K562 (cell line): ENCODE measurements around the gene HMGA1. TPM values are rescaled to one million over a fixed set of nuclear protein-coding genes. Genes with fewer than 3 reads are reported as not detected.

Source experiments
- CCNT2 ChIP-seq: IDR thresholded peaks from 2 replicates; pipeline ENCODE4 v1.6.1; 2011; ENCODE audit warnings: borderline replicate concordance, low read depth, mild to moderate bottlenecking, moderate library complexity, mixed read lengths, low read length; ENCODE audit not compliant: insufficient read length; ENCODE audit errors: extremely low read depth
- EGR1 ChIP-seq: fragments of 450-650 bp; conservative IDR thresholded peaks from 2 replicates; pipeline ENCODE4 v1.6.1; 2017; ENCODE audit warnings: mild to moderate bottlenecking
- EP300 ChIP-seq: IDR thresholded peaks from 2 replicates; pipeline ENCODE4 v1.6.1; 2012; ENCODE audit warnings: low read length, improper control_type of control experiment
- ETV1 ChIP-seq: fragments of 450-650 bp; conservative IDR thresholded peaks from 2 replicates; pipeline ENCODE4 v1.6.1; 2016; ENCODE audit warnings: missing genetic modification characterization, control low read depth, low read depth, missing compliant biosample characterization
- GATAD2A ChIP-seq: fragments of 450-650 bp; IDR thresholded peaks from 2 replicates; pipeline ENCODE4 v1.6.1; 2017
- HMGN3 ChIP-seq: IDR thresholded peaks from 2 replicates; pipeline ENCODE4 v1.6.1; 2011; ENCODE audit warnings: borderline replicate concordance, low read depth, mild to moderate bottlenecking, mixed read lengths, low read length; ENCODE audit not compliant: insufficient read length; ENCODE audit errors: extremely low read depth
- KDM2B ChIP-seq: fragments of 250-450 bp; sonication (Bioruptor Pico); IDR thresholded peaks from 2 replicates; pipeline ENCODE4 v1.8.0; 2021; ENCODE audit warnings: mild to moderate bottlenecking, moderate library complexity
- KDM5B ChIP-seq: fragments of 200-600 bp; sonication (generic); IDR thresholded peaks from 2 replicates; pipeline ENCODE4 v1.6.1; 2012; ENCODE audit warnings: low read depth, mild to moderate bottlenecking, moderate library complexity, low read length, control low read depth, inconsistent platforms; ENCODE audit not compliant: insufficient replicate concordance
- MAFK ChIP-seq: IDR thresholded peaks from 2 replicates; pipeline ENCODE4 v1.6.1; 2011; ENCODE audit warnings: low read length, improper control_type of control experiment
- NCOA4 ChIP-seq: fragments of 450-650 bp; IDR thresholded peaks from 2 replicates; pipeline ENCODE4 v1.6.1; 2018; ENCODE audit warnings: mild to moderate bottlenecking; ENCODE audit not compliant: partially characterized antibody
- SIN3A ChIP-seq, 2 experiments: fragments of 150-350 bp in 1 of 2; IDR thresholded peaks; 2 replicates each; pipeline ENCODE4 v1.6.1; 2011 to 2016; ENCODE audit warnings: borderline replicate concordance in 2 of 2, low read depth in 2 of 2, low read length in 2 of 2, mild to moderate bottlenecking in 2 of 2, moderate library complexity in 2 of 2; ENCODE audit not compliant: control insufficient read depth in 1 of 2
- SOX6 ChIP-seq: fragments of 450-650 bp; IDR thresholded peaks from 2 replicates; pipeline ENCODE4 v1.6.1; 2014; ENCODE audit warnings: mild to moderate bottlenecking
- ZBTB8A ChIP-seq: fragments of 450-650 bp; IDR thresholded peaks from 2 replicates; pipeline ENCODE4 v1.6.1; 2018; ENCODE audit warnings: mild to moderate bottlenecking, moderate library complexity; ENCODE audit not compliant: partially characterized antibody
- ZNF707 ChIP-seq: fragments of 250-450 bp; sonication (Bioruptor Pico); conservative IDR thresholded peaks from 2 replicates; pipeline ENCODE4 v1.8.0; 2022; ENCODE audit warnings: inconsistent platforms, mild to moderate bottlenecking, moderate library complexity
- polyA plus RNA-seq, 8 experiments: library from polyadenylated mRNA; depleted of rRNA in 4 of 8; stranded (reverse) in 5 of 8; unstranded in 3 of 8; fragments of >200 nt; fragmentation: Nextera tagmentation in 2 of 8; fragmentation: Illumina TruSeq in 1 of 8; extraction: Ambion mirVana in 2 of 8; extraction: Trizol in 1 of 8; gene quantifications; 2 replicates each; pipeline versions ENCODE4 v1.2.1 to v1.2.3, GENCODE V29; 2011 to 2014; ENCODE audit warnings: inconsistent platforms in 1 of 8, missing spikeins in 1 of 8
- total RNA-seq, 7 experiments: library from RNA; depleted of rRNA in 6 of 7; stranded (reverse); fragments of >200 nt in 6 of 7; fragmentation: Illumina TruSeq in 2 of 7; extraction: Trizol in 2 of 7; gene quantifications; 2 replicates each; pipeline versions ENCODE4 v1.2.1 to v1.2.3, GENCODE V29; 2011 to 2021; ENCODE audit warnings: low replicate concordance in 1 of 7
- TF ChIP-seq, protein P1 (sequence below): fragments of 250-450 bp; sonication (Bioruptor Pico); IDR thresholded peaks from 2 replicates; pipeline ENCODE4 v1.8.0; 2022; ENCODE audit warnings: inconsistent platforms
- TF ChIP-seq, protein P2 (sequence below): sonication (generic); formaldehyde crosslinking; IDR thresholded peaks from 2 replicates; pipeline ENCODE4 v1.8.1; 2023; ENCODE audit warnings: mild to moderate bottlenecking, missing genetic modification reagents
- TF ChIP-seq, protein P3 (sequence below): fragments of 200-800 bp; sonication (Bioruptor generic); IDR thresholded peaks from 2 replicates; pipeline ENCODE4 v1.6.1; 2017; ENCODE audit warnings: missing genetic modification characterization, missing compliant biosample characterization

The HMGA1 gene
- total and polyA plus RNA-seq, 9 of the 15 experiments (the other 6 are each of a cell fraction or from before 2014, with no cell fraction given), result 27.8 to 1,947 (median 594) TPM

DNA sequence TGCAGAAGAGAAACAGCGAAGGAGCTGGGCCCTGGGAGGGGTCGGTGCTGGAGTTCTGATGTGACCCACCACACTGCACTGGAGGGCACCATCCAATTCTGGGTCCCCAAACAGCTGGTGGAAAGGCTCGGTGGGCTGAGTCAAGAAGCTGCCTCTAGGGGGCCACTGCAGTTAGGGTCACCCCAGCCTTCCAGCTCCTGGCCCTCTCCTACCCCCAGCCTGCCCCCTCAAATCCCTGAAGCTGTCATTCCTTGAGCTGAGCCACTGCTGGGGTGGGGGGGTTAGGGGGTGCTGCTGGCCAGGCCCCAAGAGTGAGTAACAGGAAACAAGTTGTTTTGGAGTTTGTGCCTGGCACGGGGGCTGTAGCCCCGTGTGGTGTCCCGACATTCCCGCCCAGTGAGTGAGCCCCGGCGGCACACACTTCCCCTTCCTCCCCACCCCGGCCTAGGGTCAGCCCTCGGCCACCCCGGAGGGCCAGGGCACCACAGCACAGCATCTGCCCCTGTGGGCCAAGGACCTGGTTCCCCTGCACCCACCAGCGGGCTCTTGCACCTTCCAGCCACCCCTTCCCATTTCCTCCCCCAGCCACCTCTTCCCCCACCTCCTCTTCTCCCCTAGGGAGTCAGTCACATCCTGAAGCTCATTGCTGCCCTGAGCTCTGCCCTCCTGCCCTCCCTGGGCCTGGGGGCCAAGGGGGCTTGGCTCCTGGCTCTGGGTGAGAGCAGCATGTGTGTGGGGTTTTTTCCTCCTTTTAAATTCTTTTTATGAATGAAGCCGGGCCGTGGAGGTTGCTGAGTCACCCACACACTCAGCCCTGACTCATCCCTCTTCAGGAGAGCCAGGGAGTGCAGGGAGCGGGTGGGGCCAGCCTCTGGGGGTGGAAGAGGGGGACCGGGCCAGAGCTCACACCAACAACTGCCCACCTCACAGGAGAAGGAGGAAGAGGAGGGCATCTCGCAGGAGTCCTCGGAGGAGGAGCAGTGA lies 7.5 kb downstream of the HMGA1 start (continued):
- TF ChIP-seq HMGN3, result peak; percentile 40
- no peak for TF ChIP-seq ZBTB8A
- TF ChIP-seq KDM5B, result peak; percentile 25
- no peak for TF ChIP-seq SOX6
- TF ChIP-seq SIN3A (IDR thresholded peaks at IDR 0.05; ENCODE audit: borderline replicate concordance in 2 of 2, control insufficient read depth in 1 of 2, low read depth in 2 of 2, low read length in 2 of 2), result peak in 1 of 2 experiments; percentile 49; a peak in 1 of 4 replicates
- TF ChIP-seq ZNF707 (CRISPR knock-in tag), result no peak
- TF ChIP-seq, protein P1, sequence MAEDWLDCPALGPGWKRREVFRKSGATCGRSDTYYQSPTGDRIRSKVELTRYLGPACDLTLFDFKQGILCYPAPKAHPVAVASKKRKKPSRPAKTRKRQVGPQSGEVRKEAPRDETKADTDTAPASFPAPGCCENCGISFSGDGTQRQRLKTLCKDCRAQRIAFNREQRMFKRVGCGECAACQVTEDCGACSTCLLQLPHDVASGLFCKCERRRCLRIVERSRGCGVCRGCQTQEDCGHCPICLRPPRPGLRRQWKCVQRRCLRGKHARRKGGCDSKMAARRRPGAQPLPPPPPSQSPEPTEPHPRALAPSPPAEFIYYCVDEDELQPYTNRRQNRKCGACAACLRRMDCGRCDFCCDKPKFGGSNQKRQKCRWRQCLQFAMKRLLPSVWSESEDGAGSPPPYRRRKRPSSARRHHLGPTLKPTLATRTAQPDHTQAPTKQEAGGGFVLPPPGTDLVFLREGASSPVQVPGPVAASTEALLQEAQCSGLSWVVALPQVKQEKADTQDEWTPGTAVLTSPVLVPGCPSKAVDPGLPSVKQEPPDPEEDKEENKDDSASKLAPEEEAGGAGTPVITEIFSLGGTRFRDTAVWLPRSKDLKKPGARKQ (CRISPR knock-in tag), result no peak
- 0 out of 2 replicates have a peak, but pooled peaks have one; percentile 29 for TF ChIP-seq ETV1 (tag)
- TF ChIP-seq, protein P2, sequence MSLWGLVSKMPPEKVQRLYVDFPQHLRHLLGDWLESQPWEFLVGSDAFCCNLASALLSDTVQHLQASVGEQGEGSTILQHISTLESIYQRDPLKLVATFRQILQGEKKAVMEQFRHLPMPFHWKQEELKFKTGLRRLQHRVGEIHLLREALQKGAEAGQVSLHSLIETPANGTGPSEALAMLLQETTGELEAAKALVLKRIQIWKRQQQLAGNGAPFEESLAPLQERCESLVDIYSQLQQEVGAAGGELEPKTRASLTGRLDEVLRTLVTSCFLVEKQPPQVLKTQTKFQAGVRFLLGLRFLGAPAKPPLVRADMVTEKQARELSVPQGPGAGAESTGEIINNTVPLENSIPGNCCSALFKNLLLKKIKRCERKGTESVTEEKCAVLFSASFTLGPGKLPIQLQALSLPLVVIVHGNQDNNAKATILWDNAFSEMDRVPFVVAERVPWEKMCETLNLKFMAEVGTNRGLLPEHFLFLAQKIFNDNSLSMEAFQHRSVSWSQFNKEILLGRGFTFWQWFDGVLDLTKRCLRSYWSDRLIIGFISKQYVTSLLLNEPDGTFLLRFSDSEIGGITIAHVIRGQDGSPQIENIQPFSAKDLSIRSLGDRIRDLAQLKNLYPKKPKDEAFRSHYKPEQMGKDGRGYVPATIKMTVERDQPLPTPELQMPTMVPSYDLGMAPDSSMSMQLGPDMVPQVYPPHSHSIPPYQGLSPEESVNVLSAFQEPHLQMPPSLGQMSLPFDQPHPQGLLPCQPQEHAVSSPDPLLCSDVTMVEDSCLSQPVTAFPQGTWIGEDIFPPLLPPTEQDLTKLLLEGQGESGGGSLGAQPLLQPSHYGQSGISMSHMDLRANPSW, result peak; percentile 71; the same call in 1 of the 2 replicates
- TF ChIP-seq, protein P3, sequence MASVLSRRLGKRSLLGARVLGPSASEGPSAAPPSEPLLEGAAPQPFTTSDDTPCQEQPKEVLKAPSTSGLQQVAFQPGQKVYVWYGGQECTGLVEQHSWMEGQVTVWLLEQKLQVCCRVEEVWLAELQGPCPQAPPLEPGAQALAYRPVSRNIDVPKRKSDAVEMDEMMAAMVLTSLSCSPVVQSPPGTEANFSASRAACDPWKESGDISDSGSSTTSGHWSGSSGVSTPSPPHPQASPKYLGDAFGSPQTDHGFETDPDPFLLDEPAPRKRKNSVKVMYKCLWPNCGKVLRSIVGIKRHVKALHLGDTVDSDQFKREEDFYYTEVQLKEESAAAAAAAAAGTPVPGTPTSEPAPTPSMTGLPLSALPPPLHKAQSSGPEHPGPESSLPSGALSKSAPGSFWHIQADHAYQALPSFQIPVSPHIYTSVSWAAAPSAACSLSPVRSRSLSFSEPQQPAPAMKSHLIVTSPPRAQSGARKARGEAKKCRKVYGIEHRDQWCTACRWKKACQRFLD (CRISPR knock-in tag), result peak; percentile 60; the same call in 1 of the 2 replicates
- TF ChIP-seq NCOA4, result no peak
- peak; percentile 92 for TF ChIP-seq MAFK
- peak; percentile 90 for TF ChIP-seq EGR1
- peak; percentile 71; the same call in 1 of the 2 replicates for TF ChIP-seq GATAD2A
- peak; percentile 5 for TF ChIP-seq CCNT2
- TF ChIP-seq EP300, result peak; percentile 66
- TF ChIP-seq KDM2B, result no peak
